PC-3 (cell line): ENCODE measurements around the gene LILRB2.
"Not testable (repeated sequence)": the region's sequence is repeated elsewhere in the genome, so short reads cannot be mapped to it uniquely, and the experiment has no call there.

Source experiments
- EZH2phosphoT487 ChIP-seq: fragments of 300-600 bp; sonication (generic); IDR thresholded peaks from 2 replicates; pipeline ENCODE4 v1.6.1; 2018; ENCODE audit warnings: mild to moderate bottlenecking, antibody characterized with exemption, low read length, borderline replicate concordance
- TF ChIP-seq, protein P1 (sequence below): fragments of 300-600 bp; sonication (generic); conservative IDR thresholded peaks from 2 replicates; pipeline ENCODE4 v1.5.1; 2017; ENCODE audit warnings: antibody characterized with exemption, low read depth, mild to moderate bottlenecking, low read length

DNA sequence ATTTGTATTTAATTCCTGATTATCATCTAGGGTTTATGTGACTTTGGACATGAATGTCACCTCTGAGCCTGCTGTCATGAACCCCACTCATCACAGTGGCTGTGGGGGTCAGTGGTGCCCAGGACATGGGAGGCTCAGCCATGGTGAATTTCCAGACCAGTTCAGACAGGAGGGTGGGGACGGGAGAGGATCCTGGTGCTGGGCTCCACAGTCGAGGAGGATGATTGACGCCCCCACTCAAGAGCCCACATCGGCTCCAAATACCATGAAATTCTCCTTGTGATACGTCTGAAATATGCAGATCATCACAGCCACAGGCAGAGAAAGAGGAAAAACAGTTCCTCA lies 57.0 kb downstream of the LILRB2 start:
- TF ChIP-seq, protein P1, sequence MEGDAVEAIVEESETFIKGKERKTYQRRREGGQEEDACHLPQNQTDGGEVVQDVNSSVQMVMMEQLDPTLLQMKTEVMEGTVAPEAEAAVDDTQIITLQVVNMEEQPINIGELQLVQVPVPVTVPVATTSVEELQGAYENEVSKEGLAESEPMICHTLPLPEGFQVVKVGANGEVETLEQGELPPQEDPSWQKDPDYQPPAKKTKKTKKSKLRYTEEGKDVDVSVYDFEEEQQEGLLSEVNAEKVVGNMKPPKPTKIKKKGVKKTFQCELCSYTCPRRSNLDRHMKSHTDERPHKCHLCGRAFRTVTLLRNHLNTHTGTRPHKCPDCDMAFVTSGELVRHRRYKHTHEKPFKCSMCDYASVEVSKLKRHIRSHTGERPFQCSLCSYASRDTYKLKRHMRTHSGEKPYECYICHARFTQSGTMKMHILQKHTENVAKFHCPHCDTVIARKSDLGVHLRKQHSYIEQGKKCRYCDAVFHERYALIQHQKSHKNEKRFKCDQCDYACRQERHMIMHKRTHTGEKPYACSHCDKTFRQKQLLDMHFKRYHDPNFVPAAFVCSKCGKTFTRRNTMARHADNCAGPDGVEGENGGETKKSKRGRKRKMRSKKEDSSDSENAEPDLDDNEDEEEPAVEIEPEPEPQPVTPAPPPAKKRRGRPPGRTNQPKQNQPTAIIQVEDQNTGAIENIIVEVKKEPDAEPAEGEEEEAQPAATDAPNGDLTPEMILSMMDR = not testable (repeated sequence)
- not testable (repeated sequence) for TF ChIP-seq EZH2phosphoT487
